LNCAP (cell line): ENCODE measurements around the gene FN1.

Experiments used
- TF ChIP-seq, protein P1 (sequence below): fragments of 450-650 bp; IDR thresholded peaks from 2 replicates; pipeline ENCODE4 v1.5.1; 2017; ENCODE audit warnings: mild to moderate bottlenecking

FN1 gene

DNA sequence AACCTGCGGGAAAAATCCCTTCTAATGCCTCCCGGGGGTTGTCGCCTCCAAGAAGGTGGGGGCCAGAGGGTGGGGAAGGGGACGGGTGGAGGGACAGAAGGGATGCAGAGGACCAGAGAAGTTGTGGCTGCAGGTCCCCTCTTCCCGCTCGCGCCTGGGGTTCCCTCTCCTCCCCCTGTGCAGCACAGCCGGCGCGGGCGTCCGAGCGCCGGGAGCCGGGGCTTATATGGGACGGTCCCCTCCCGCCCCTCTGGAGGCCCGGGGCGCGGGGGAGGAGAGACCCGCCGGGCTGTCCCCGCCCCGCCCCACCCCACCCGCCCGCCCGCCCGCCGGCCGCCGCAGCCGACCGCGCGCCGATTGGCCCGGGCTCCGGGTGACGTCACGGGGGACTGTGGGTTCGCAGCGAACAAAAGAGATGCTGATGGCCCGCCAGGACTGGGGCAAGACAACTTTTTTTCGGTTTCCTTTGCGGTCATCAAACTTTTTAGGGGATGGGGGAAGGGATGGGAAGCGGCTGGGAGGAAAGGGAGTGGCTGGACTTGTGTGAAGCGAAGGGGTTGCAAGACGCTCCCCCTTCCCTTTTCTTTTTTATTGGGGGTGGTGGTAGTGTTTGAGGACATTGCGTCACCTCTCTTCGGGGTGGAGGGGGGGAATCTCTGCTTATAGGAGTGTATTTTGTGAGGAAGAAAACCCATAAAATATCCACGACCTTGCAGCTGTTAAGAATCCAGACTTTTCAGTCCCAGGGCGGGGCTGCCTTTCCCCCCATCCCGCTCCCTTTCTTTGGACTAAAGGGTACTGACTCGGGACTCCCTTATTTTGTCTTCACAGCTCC lies at the start of gene FN1:
TSS of gene FN1 (minus strand) at position 199 of the 835 bp plus-strand sequence. CDS start 266 bp downstream, outside the sequence.
- TF ChIP-seq, protein P1, sequence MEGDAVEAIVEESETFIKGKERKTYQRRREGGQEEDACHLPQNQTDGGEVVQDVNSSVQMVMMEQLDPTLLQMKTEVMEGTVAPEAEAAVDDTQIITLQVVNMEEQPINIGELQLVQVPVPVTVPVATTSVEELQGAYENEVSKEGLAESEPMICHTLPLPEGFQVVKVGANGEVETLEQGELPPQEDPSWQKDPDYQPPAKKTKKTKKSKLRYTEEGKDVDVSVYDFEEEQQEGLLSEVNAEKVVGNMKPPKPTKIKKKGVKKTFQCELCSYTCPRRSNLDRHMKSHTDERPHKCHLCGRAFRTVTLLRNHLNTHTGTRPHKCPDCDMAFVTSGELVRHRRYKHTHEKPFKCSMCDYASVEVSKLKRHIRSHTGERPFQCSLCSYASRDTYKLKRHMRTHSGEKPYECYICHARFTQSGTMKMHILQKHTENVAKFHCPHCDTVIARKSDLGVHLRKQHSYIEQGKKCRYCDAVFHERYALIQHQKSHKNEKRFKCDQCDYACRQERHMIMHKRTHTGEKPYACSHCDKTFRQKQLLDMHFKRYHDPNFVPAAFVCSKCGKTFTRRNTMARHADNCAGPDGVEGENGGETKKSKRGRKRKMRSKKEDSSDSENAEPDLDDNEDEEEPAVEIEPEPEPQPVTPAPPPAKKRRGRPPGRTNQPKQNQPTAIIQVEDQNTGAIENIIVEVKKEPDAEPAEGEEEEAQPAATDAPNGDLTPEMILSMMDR: no peak

DNA sequence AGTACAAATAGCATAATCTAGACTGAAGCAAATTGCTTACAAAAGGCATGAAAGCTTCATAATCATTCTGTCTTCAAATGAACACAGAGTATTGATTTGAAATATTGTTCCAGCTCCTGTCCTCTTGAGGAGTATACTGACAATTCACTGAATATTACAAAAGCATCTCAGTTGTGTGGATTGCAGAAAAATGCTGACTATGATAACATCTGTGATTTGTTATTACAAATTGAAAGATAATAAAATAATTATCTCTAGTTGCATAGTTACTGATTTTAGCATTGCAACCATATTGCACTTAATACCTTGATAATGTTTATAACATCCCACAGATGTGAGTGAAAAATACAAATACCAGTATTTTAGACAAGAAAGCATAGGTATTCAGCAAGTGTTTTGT lies 49.2 kb upstream of the FN1 start:
- TF ChIP-seq, protein P1: no peak

DNA sequence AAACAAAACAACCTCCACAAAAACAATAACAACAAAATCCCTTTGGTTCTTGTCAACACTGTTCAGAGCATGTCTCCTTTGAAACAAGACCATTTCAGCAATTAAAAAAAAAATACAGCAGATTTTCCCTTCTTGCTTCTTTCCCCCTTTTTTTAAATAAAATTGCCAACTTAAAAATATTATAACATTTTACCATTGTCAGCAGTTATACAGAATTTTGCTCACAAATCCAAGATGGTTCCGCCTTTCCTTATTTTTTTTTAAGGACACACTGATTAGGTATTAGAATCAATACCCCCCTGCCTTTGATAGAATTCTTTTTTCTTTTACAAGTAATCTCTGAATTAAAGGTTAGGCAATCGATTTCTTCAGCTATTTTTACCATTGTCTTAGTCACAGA lies 48.7 kb upstream of the FN1 start:
- TF ChIP-seq, protein P1: no peak

DNA sequence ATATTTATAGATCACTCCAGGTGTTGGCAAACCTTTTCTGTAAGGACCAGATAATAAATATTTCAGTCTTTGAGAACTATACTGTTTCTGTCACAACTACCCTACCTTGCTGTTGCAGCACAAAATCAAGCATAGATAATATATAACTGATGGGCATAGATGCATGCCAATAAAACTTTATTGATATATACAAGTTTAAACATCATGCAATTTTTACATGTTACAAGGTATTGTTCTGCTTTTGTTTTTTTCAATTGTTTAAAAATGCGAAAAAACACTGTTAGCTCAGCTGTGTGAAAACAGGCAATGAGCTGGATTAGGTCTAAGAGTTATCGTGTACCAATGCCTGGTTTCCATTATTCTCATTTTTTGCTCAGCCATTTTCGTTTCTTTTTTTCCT lies 47.6 kb upstream of the FN1 start:
- TF ChIP-seq, protein P1: no peak

DNA sequence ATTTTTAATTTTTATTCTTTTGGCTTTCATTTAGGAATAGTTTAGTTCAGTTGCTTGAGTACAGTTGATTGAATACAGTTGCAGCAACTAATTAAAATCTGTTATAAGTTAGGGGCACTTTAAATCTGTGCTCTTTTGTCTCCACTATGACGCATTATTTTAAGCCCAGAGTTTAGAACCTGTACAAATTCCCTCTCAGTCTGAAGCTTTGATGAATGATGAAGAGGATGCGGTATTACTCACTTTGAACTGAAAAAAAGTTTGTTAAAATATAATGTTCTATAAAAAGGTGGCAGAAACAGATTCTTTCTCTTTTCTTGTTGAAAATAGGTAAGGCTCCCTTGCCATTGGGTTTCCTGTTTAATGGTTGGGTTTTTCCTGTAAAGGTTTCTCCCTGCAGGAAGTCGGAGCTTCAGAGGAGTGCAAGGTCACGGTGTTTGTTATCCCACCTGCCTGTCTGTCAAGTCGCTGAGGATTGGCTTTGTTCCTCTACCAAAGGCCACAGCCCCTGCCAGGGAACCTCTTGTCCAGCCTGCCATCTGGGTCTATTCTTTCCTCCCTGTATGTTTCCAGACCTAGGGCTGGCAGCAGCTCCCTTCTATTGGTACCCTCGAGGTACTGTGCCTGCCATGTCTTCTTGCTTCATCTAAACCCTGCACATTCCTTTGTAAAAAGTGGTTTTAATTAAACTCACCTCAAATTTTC lies 43.8 kb upstream of the FN1 start:
- TF ChIP-seq, protein P1: no peak

DNA sequence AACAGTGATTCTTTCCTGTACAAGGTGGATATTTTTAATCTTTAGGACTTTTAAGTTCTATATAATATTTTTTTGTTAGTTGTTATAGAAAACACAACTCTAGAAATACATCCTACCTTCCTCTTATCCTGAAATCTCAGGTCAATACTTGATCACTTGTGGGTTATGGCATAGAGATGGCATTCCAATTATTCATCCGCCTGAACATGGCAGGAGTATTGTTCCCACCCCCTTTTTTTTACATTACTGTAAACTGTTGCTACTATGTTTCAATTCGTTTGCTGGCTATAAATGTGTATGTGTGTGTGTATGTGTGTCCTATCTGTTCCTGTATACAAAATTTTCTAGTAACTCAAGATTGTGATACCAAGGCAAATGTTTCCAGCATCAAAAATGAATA lies 43.3 kb upstream of the FN1 start:
- TF ChIP-seq, protein P1: no peak

DNA sequence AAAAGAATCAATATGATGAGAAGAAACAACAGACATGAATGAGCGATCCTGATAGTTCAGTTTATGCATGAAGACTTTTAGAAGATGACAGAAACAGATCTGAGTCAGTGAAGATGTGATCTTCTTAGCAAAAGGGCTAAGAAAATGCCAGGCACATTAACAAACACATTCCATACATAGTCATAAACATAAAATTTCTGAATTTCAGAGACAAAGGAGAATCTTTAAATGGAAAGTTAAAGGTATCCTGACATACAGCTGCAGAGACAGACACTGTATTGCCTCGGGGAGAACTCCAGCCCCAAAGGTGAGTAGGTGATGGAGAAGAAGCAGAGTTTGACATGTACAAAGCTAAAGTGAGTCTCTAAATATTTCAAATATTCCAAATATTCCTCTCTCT lies 40.6 kb upstream of the FN1 start:
- TF ChIP-seq, protein P1: no peak
